HUES48 (cell line): ENCODE measurements around the gene GPS2.
A peak's percentile ranks its signal among the peaks of the same experiment; 100 is the strongest.

Experiments used
- H3K27ac ChIP-seq: one replicate; pipeline ENCODE4 v1.7.0; 2013; ENCODE audit warnings: low read depth, low read length, inconsistent platforms
- H3K27me3 ChIP-seq: 2 replicates; pipeline ENCODE4 v1.6.1; 2013; ENCODE audit warnings: mild to moderate bottlenecking, low read length; ENCODE audit not compliant: control insufficient read depth, insufficient read depth
- H3K36me3 ChIP-seq: 2 replicates; pipeline ENCODE4 v1.6.1; 2013; ENCODE audit warnings: low read length; ENCODE audit not compliant: control insufficient read depth, insufficient read depth
- H3K4me1 ChIP-seq: 2 replicates; pipeline ENCODE4 v1.6.1; 2013; ENCODE audit warnings: mild to moderate bottlenecking, low read length; ENCODE audit not compliant: control insufficient read depth, insufficient read depth
- H3K4me3 ChIP-seq: 2 replicates; pipeline ENCODE4 v1.5.1; 2013; ENCODE audit warnings: mild to moderate bottlenecking, low read depth, low read length
- H3K9ac ChIP-seq: 2 replicates; pipeline ENCODE4 v1.6.1; 2013; ENCODE audit warnings: mild to moderate bottlenecking, low read depth, low read length, moderate library complexity
- H3K9me3 ChIP-seq: 2 replicates; pipeline ENCODE4 v1.6.1; 2013; ENCODE audit warnings: low read length; ENCODE audit not compliant: control insufficient read depth, insufficient read depth

Gene GPS2

DNA sequence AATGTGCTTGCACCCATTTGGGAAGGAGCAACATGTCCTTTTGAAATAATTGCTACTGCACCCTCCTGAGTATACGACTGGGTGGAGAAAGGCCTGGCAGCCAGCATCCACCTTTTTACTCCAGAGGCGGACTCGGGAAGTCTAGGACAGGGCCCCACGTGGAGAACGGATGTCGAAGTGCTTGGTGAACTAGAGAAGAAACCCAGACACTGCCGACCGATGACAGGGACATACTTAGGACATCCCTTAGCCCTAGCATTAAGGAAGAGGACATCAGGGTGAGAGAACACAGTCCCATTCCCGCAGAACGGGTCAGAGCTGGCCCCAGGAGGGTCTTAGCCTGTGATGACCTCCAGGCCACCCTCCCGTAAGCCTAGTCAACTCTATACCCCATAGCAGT lies 24.5 kb downstream of the GPS2 start:
- Histone ChIP-seq H3K9ac (no peak overlapping the region), H3K27ac (no peak overlapping the region), H3K9me3 (no peaks in the 10 kb centered on the region; the same call in 1 of the 2 replicates), H3K36me3 (0 out of 2 replicates have a peak, but pooled peaks cover 3% of the 10 kb centered on the region), H3K4me1 (peaks cover 6% of the 10 kb centered on the region), H3K4me3 (no peak overlapping the region), H3K27me3 (peaks cover 15% of the 10 kb centered on the region)

DNA sequence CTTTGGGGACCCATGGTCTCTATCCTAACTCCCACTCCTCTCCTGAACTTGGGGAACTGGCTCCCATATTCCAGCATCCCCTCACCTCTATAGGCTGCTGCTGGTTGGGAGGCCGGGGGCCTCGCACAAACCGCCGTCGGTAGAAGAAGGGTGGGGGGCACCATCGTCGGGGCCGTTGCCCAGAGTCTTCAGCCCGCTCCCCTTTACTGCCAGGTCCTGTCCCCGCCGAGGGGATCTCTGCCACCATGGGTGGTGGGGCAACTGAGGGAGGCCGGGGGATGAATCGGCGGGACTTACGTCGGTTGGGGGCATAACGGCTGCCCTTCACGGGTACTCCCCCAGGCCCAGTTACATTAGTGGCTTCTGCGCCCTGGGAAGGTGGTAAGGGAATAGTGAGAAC lies 25.0 kb downstream of the GPS2 start:
- Histone ChIP-seq H3K4me1 (peaks cover 6% of the 10 kb centered on the region), H3K36me3 (0 out of 2 replicates have a peak, but pooled peaks cover 5% of the 10 kb centered on the region), H3K27me3 (peaks cover 10% of the 10 kb centered on the region), H3K9ac (no peak overlapping the region), H3K4me3 (no peak overlapping the region), H3K27ac (no peak overlapping the region), H3K9me3 (no peaks in the 10 kb centered on the region)

DNA sequence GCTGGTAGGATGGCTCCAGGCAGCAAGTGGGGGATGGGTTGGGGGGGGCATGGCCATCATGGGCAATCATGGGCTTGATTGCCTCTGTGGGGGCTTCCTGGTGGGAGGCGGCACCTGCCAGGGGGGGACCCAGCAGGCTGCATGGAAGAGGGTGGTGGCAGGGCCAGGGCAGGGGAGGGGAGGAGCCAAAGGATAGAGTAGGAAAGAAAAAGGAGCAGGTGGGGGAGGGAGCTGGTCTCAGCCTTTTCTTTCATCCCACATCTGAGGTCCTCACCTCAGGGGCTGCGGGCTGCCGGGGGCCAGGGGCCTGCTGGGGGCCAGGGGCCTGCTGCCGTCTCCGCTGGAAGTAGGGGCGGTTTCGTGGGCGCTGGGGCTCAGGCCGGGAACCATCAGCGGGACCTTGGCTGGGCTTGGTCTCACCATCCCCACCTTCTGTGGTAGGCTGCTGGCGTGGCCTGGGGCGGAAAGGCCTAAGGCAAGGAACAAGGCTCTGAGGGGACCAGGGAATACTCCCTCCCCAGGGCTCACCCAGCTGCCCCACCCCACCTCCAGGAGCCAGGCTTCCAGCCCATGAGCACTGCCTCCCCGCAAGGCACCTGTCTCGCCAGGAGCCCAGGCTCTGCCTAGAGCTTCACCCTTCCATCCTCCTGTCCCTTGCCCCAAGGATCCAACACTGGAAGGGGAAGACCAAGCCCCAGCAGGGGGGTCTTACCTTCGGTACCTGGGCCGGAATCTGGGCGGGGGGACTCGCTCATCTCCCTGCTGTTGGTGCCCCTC lies 25.7 kb downstream of the GPS2 start:
- Histone ChIP-seq H3K36me3 (0 out of 2 replicates have a peak, but pooled peaks cover 8% of the 10 kb centered on the region), H3K9me3 (no peaks in the 10 kb centered on the region), H3K9ac (no peak overlapping the region), H3K27ac (no peak overlapping the region), H3K4me1 (peaks cover 6% of the 10 kb centered on the region), H3K4me3 (no peak overlapping the region), H3K27me3 (peaks cover 6% of the 10 kb centered on the region; the same call in 1 of the 2 replicates)

DNA sequence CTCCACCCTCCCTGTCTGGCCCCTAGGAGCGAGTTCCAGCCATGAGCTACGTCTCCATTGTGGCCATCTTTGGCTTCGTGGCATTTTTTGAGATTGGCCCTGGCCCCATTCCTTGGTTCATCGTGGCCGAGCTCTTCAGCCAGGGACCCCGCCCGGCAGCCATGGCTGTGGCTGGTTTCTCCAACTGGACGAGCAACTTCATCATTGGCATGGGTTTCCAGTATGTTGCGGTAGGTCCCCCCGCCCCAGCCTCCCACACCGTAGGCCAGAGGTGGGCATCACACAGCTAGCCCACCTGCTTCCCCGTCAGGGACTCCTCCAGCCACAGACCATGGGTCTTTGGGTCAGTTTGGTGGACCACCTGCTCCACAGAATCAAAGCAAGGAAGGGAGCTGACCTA lies 29.5 kb downstream of the GPS2 start:
- Histone ChIP-seq H3K36me3 (0 out of 2 replicates have a peak, but pooled peaks cover 11% of the 10 kb centered on the region), H3K9me3 (no peaks in the 10 kb centered on the region), H3K4me3 (no peak overlapping the region), H3K27ac (no peak overlapping the region), H3K4me1 (peaks cover 5% of the 10 kb centered on the region), H3K27me3 (peaks cover 18% of the 10 kb centered on the region), H3K9ac (no peak overlapping the region)

DNA sequence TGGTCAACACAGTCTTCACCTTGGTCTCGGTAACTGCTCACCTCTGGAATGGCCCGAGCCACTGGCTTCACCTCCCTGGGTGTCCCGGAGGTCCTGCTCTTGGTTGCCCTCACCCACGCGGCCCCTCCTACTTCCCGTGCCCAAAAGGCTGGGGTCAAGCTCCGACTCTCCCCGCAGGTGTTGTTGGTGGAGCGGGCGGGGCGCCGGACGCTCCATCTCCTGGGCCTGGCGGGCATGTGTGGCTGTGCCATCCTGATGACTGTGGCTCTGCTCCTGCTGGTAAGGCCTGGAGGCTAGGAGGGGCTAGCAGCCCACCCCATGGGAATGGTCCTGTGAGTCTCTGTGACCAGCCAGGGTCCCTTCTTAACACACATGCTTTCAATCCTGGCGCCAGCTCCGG lies 30.2 kb downstream of the GPS2 start:
- no peak overlapping the region for H3K27ac ChIP-seq
- H3K9ac ChIP-seq: no peak overlapping the region
- 0 out of 2 replicates have a peak, but pooled peaks cover 11% of the 10 kb centered on the region for H3K36me3 ChIP-seq
- H3K4me1 ChIP-seq: peaks cover 10% of the 10 kb centered on the region
- H3K27me3 ChIP-seq: peaks cover 19% of the 10 kb centered on the region
- H3K9me3 ChIP-seq: no peaks in the 10 kb centered on the region
- no peak overlapping the region for H3K4me3 ChIP-seq

DNA sequence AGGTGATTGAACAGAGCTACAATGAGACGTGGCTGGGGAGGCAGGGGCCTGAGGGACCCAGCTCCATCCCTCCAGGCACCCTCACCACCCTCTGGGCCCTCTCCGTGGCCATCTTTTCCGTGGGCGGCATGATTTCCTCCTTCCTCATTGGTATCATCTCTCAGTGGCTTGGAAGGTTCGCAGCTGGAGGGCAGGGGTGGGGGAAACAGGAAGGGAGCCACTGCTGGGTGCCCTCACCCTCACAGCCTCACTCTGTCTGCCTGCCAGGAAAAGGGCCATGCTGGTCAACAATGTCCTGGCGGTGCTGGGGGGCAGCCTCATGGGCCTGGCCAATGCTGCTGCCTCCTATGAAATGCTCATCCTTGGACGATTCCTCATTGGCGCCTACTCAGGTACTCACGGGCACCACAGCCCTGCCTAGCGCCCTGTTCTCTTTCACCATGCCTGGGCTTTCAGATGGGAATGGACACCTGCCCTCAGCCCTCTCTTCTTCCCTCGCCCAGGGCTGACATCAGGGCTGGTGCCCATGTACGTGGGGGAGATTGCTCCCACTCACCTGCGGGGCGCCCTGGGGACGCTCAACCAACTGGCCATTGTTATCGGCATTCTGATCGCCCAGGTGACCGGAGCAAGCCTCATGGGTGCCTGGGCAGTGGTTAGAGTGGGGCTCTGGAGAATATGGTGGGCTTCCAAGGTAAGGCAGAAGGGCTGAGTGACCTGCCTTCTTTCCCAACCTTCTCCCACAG lies 31.5 kb downstream of the GPS2 start:
- Histone ChIP-seq H3K4me3 (no peak overlapping the region), H3K9ac (no peak overlapping the region), H3K27ac (no peak overlapping the region), H3K27me3 (peaks cover 19% of the 10 kb centered on the region), H3K36me3 (0 out of 2 replicates have a peak, but pooled peaks cover 11% of the 10 kb centered on the region), H3K4me1 (peaks cover 14% of the 10 kb centered on the region), H3K9me3 (no peaks in the 10 kb centered on the region)

DNA sequence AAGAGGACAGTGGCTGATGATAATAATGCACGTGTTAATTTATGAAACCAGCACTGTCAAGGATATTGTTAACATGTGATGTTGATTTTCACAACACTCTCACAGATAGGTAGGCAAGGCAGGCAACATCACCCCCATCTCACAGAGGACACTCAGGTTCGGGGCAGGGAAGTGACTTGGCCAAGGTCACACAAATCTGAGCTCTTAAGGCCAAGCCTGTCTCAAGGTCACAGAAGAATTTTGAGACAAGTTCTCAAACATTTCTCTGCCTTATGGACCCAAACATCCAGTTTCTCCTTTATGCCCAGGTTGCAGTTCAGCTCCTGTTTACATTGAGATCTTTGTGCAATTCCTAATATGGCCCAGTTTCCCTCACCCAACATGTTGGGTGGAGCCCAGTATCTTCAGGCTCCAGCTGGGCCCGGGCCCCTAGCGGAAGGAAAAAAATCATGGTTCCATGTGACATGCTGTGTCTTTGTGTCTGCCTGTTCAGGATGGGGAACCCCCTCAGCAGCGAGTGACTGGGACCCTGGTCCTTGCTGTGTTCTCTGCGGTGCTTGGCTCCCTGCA lies 32.3 kb downstream of the GPS2 start:
- Histone ChIP-seq H3K27me3 (peaks cover 19% of the 10 kb centered on the region), H3K4me1 (peaks cover 14% of the 10 kb centered on the region), H3K36me3 (0 out of 2 replicates have a peak, but pooled peaks cover 10% of the 10 kb centered on the region), H3K9me3 (no peaks in the 10 kb centered on the region), H3K4me3 (peak overlapping the region; percentile 84), H3K27ac (no peak overlapping the region), H3K9ac (no peak overlapping the region)

DNA sequence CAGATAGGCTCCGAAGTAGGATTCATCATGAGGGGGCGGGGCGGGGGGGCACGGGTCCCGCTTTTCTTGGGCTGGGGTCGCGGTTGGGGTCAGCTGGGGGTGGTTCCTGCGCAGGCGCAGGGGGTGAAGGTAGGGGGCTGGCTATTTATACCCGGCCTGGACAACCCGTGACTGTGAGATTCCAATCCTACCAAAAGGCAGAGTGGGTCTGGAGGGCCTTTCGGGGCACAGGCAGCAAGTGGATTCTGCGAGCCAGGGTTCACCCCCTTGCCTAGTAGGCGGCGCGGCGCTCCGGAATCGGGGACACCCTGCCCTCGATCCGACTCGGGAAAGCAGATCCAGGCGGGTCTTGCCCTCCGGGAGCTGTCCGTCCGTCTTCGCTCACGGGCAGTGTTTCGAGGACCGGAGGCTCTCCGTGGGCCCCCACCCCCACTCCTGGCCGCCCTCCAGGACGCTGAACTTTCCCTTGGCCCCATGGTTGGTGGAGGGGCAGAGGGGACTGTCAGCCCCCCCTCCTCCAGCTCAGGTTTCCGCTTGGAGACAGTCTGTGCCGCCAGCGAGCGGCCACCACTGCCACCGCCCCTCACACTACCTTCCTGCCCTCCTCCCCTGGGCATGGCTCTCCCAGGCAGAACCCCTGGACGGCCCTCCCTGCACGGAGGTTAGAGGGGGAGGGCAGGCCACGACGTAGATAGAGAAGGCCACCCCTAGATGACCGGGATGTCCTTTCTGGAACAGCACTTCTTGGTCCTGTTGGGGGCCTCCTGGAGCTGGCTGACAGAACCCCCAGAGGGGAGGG lies 33.0 kb downstream of the GPS2 start:
- Histone ChIP-seq H3K27ac (no peak overlapping the region), H3K4me3 (peak overlapping the region; percentile 84), H3K4me1 (peaks cover 14% of the 10 kb centered on the region), H3K27me3 (peaks cover 19% of the 10 kb centered on the region), H3K36me3 (0 out of 2 replicates have a peak, but pooled peaks cover 8% of the 10 kb centered on the region), H3K9ac (peak overlapping the region; percentile 45; the same call in 1 of the 2 replicates), H3K9me3 (no peaks in the 10 kb centered on the region)

DNA sequence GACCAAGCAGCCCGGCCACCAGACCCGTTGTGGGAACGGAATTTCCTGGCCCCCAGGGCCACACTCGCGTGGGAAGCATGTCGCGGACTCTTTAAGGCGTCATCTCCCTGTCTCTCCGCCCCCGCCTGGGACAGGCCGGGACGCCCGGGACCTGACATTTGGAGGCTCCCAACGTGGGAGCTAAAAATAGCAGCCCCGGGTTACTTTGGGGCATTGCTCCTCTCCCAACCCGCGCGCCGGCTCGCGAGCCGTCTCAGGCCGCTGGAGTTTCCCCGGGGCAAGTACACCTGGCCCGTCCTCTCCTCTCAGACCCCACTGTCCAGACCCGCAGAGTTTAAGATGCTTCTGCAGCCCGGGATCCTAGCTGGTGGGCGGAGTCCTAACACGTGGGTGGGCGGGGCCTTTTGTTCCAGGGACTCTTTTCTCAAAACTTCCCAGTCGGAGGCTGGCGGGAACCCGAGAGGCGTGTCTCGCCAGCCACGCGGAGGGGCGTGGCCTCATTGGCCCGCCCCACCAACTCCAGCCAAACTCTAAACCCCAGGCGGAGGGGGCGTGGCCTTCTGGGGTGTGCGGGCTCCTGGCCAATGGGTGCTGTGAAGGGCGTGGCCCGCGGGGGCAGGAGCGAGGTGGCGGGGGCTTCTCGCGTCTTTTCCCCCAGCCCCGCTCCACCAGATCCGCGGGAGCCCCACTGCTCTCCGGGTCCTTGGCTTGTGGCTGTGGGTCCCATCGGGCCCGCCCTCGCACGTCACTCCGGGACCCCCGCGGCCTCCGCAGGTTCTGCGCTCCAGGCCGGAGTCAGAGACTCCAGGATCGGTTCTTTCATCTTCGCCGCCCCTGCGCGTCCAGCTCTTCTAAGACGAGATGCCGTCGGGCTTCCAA lies 33.8 kb downstream of the GPS2 start, which contains the start of gene SLC2A4:
Gene SLC2A4, plus strand, starts transcription at position 645 of the 879 bp plus-strand sequence. Its CDS starts 217 bp downstream, at position 862.
- H3K27ac ChIP-seq: peak within 1 kb of the TSS; percentile 36

More for the DNA sequence above, 33.8 kb downstream of the GPS2 start, which contains the start of gene SLC2A4:
- Histone ChIP-seq H3K4me1 (peaks cover 14% of the 10 kb centered on the region), H3K4me3 (peak within 1 kb of the TSS; percentile 84), H3K9ac (peak within 1 kb of the TSS; percentile 45), H3K9me3 (no peaks in the 10 kb centered on the region), H3K27me3 (peaks cover 19% of the 10 kb centered on the region), H3K36me3 (0 out of 2 replicates have a peak, but pooled peaks cover 8% of the 10 kb centered on the region)
